GM12874 (cell line): ENCODE measurements around the gene MCOLN2.

Experiments
- CTCF ChIP-seq: IDR thresholded peaks from 2 replicates; pipeline ENCODE4 v1.5.1; 2011; ENCODE audit warnings: low read depth, mild to moderate bottlenecking, control low read depth, low read length, moderate library complexity; ENCODE audit not compliant: insufficient read depth

The MCOLN2 gene

GRCh38 chr1:84973498-84974334 is 23.2 kb downstream of the MCOLN2 start:
- no peak for TF ChIP-seq CTCF

DNA sequence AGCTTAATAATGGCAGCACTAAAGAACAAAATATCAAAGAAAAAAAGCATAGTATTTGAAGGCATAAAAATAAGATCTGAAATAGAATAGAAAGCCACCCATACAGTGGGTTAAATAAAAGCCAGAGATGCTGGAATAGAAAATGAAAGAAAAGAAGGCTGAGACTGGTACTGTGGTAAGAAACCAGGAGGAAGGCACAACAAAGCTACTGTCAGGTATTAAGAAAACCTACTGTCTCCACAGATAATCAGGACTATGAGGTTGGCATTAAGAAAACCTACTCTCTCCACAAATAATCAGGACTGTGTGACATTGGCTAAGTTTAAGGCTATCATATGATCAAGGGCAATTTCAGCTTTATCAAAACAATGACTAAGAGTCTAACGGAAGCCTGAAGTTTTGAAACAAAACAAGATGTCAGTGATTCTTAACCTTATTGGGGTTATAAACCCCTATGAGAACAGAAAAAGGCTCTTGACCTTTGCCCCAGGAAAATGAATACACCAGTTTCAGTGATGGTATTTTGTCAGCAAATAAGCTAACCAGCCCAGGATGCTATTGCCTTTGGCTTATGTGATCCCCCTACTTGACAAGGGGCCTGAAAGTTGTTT is 24.4 kb downstream of the MCOLN2 start:
- TF ChIP-seq CTCF, result no peak

- no peak for TF ChIP-seq CTCF
These were observed 25.0 kb downstream of the MCOLN2 start for GRCh38 chr1:84971957-84972356.

- TF ChIP-seq CTCF, result no peak
These were observed 27.2 kb downstream of the MCOLN2 start for GRCh38 chr1:84969489-84970250.

- no peak for TF ChIP-seq CTCF
These were observed 28.0 kb downstream of the MCOLN2 start for GRCh38 chr1:84968865-84969264.

DNA sequence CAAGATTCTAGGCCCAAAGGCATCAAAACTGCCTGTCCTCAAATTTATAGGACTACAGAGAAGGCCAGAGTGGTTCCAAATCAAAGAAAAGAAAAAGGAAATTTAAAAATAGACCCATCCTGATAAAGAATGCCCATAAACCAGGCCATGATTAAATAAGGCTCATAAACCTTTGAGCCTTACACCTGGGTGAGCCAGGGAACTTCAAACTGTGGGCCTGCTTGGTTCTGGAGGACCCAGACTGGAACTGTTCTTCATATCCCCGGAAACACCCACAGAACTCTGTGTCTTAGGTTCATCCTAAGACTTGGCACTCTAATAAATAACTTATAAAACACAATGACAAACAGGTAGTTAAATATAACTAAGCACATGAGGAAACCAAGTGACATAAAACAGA is 28.8 kb downstream of the MCOLN2 start:
- no peak for TF ChIP-seq CTCF

DNA sequence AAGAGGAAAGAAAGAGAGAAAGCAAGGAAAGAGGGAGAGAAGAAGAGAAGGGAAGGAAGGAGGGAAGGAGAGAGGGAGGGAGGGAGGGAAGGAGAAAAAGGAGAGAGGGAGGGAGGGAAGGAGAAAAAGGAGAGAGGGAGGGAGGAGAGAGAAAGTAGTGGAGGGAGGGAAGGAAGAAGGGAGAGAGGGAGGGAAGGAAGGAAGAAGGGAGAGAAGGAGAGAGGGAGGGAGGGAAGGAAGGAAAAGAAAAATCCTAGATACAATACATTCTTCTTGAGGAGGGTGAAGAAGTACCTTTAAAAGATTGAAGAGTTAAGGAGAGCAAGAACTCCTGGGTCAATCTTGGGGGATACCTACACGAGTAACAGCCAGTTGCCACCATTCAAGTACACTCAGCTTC is 29.2 kb downstream of the MCOLN2 start:
- no peak for TF ChIP-seq CTCF
